ENCODE data around the gene GNA12. TPM values are rescaled to one million over a fixed set of nuclear protein-coding genes. Genes with fewer than 3 reads are reported as not detected.

GNA12 gene
- total and polyA plus RNA-seq, 5 donors from 2014 or later = 5.0 to 29.1 (median 7.9) TPM

GRCh38 chr7:2786607-2787116 lies 57.4 kb downstream of the GNA12 start:
- H3K36me3 Mint-ChIP-seq = peaks cover 41% of the 10 kb centered on the region
- H3K27me3 Mint-ChIP-seq = no peaks in the 10 kb centered on the region
- Histone ChIP-seq H3K27ac (ENCODE audit: insufficient read depth, low read length, poor library complexity, severe bottlenecking) (no peak overlapping the region), H3K4me1 (ENCODE audit: control insufficient read depth, insufficient read depth, low read length, poor library complexity, severe bottlenecking) (no peaks in the 10 kb centered on the region), H3K27me3 (ENCODE audit: control insufficient read depth, insufficient read depth, low read length) (no peaks in the 10 kb centered on the region), H3K9me3 (ENCODE audit: control insufficient read depth in 2 of 2, low read length in 2 of 2) (no peaks in the 10 kb centered on the region), H3K4me3 (ENCODE audit: low read depth, low read length) (no peak overlapping the region), H3K36me3 (ENCODE audit: control insufficient read depth, insufficient read depth, low read length) (peaks cover 8% of the 10 kb centered on the region)
- H3K4me3 Mint-ChIP-seq = no peak overlapping the region
- no peak for ATAC-seq (ENCODE audit: low read depth in 2 of 2)
- DNase-seq = no peak
- peaks cover 12 to 20% (median 14%) of the 10 kb centered on the region in 4 donors for H3K4me1 Mint-ChIP-seq
- peaks cover 0 to 2% (median 0%) of the 10 kb centered on the region in 7 donors for H3K9me3 Mint-ChIP-seq
- no peak overlapping the region for H3K27ac Mint-ChIP-seq

DNA sequence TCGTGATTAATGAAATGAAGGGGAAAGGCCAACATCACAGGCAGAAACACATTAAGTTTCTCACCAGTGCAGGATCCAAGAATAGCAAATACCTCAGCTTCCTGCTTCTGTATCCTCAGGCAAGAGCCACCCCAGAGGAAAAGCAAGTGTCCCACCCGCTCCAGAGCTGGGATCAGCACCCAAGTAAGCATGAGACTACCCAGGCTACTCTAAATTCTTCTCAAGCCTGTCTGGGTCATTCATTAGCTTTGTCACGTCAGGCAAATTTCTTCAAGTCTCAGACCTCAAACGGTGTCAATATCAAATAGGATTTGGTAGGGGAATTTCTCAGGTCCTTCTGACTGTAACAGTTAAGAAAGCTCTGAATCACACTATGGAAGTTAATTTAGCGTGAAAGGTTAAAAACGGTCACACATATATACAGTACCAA lies 59.0 kb downstream of the GNA12 start:
- Mint-ChIP-seq H3K27ac (no peak overlapping the region), H3K4me1 (peaks cover 12 to 22% (median 17%) of the 10 kb centered on the region in 4 donors), H3K36me3 (peaks cover 34% of the 10 kb centered on the region), H3K4me3 (no peak overlapping the region), H3K9me3 (peaks cover 0 to 2% (median 0%) of the 10 kb centered on the region in 7 donors), H3K27me3 (no peaks in the 10 kb centered on the region)
- ATAC-seq (ENCODE audit: low read depth in 2 of 2) = no peak
- Histone ChIP-seq H3K36me3 (ENCODE audit: control insufficient read depth, insufficient read depth, low read length) (peaks cover 4% of the 10 kb centered on the region), H3K4me3 (ENCODE audit: low read depth, low read length) (no peak overlapping the region), H3K27me3 (ENCODE audit: control insufficient read depth, insufficient read depth, low read length) (no peaks in the 10 kb centered on the region), H3K9me3 (ENCODE audit: control insufficient read depth in 2 of 2, low read length in 2 of 2) (no peaks in the 10 kb centered on the region), H3K27ac (ENCODE audit: insufficient read depth, low read length, poor library complexity, severe bottlenecking) (no peak overlapping the region), H3K4me1 (ENCODE audit: control insufficient read depth, insufficient read depth, low read length, poor library complexity, severe bottlenecking) (no peaks in the 10 kb centered on the region)
- no peak for DNase-seq

DNA sequence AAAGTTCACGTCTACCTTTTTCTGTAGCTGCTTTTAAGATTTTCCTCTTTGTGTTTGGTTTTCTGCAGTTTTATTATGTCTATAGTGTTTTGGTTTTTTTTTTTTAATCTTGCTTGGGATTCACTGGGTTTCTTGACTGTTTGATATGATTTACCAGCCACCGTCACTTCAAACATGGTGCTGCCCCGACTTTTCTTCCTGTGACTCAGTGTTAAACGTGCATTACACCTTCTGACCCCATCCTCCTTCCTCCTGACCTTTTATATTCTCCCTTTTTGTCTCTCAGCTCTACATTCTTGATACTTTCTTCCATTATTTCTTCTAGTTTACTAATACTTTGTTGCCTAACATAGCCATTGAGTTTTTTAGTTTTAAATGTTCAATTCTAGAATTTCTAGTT lies 61.5 kb downstream of the GNA12 start:
- Mint-ChIP-seq H3K27ac (peak overlapping the region in 2 of 3 donors; percentile 17 to 53), H3K36me3 (peaks cover 33% of the 10 kb centered on the region), H3K27me3 (no peaks in the 10 kb centered on the region), H3K4me1 (peaks cover 11 to 23% (median 16%) of the 10 kb centered on the region in 4 donors), H3K4me3 (no peak overlapping the region), H3K9me3 (peaks cover 0 to 2% (median 0%) of the 10 kb centered on the region in 7 donors)
- Histone ChIP-seq H3K36me3 (ENCODE audit: control insufficient read depth, insufficient read depth, low read length) (no peaks in the 10 kb centered on the region), H3K4me3 (ENCODE audit: low read depth, low read length) (no peak overlapping the region), H3K9me3 (ENCODE audit: control insufficient read depth in 2 of 2, low read length in 2 of 2) (no peaks in the 10 kb centered on the region), H3K4me1 (ENCODE audit: control insufficient read depth, insufficient read depth, low read length, poor library complexity, severe bottlenecking) (no peaks in the 10 kb centered on the region), H3K27ac (ENCODE audit: insufficient read depth, low read length, poor library complexity, severe bottlenecking) (no peak overlapping the region), H3K27me3 (ENCODE audit: control insufficient read depth, insufficient read depth, low read length) (no peaks in the 10 kb centered on the region)
- peak in 1 of 3 donors; percentile 29 for DNase-seq
- no peak for ATAC-seq (ENCODE audit: low read depth in 2 of 2)

DNA sequence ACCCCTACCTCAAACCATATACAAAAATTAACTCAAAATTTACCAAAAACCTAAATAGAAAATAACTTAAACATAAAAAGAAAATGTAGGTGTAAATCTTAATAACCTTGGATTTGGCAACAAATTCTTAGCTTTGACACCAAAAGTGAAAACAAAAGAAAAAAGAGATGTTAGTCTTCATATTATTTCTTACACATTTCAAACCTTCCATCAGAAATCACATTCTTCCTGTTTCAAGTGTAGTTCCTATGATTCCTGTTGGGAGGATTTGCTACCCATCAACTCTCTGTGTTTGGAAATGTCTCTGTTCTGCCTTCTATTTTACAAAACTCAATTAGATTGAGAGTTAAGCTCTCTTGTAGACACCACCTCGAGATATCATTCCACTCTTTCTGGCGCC lies 62.0 kb downstream of the GNA12 start:
- H3K36me3 ChIP-seq (ENCODE audit: control insufficient read depth, insufficient read depth, low read length) = no peaks in the 10 kb centered on the region
- Mint-ChIP-seq H3K9me3 (peaks cover 0 to 2% (median 0%) of the 10 kb centered on the region in 7 donors), H3K4me1 (peaks cover 11 to 26% (median 16%) of the 10 kb centered on the region in 4 donors), H3K36me3 (peaks cover 33% of the 10 kb centered on the region), H3K27ac (no peak overlapping the region), H3K27me3 (no peaks in the 10 kb centered on the region), H3K4me3 (no peak overlapping the region)
- ATAC-seq (ENCODE audit: low read depth in 2 of 2) = no peak
- no peaks in the 10 kb centered on the region for H3K4me1 ChIP-seq (ENCODE audit: control insufficient read depth, insufficient read depth, low read length, poor library complexity, severe bottlenecking)
- H3K27ac ChIP-seq (ENCODE audit: insufficient read depth, low read length, poor library complexity, severe bottlenecking) = no peak overlapping the region
- no peaks in the 10 kb centered on the region for H3K9me3 ChIP-seq (ENCODE audit: control insufficient read depth in 2 of 2, low read length in 2 of 2)
- no peak overlapping the region for H3K4me3 ChIP-seq (ENCODE audit: low read depth, low read length)
- no peaks in the 10 kb centered on the region for H3K27me3 ChIP-seq (ENCODE audit: control insufficient read depth, insufficient read depth, low read length)
- DNase-seq = no peak

DNA sequence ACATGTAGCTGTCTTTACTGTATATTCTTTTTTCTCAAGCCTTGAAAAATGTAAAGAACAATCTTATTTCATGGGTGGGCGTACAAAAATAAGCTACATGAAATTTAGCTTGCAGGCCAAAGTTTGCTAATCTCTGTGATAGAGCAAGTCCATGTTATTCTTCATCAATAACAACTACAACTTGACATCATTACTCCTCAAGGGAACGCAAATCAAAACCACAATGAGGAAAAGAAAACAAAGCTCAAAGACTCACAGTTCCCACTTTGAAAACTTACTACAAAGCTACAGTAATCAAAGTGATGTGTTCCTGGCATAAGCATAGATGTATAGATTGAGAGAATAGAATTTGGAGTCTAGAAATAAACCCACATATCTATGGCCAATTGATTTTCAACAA lies 62.5 kb downstream of the GNA12 start:
- H3K4me1 Mint-ChIP-seq = peaks cover 11 to 26% (median 16%) of the 10 kb centered on the region in 4 donors
- H3K27ac ChIP-seq (ENCODE audit: insufficient read depth, low read length, poor library complexity, severe bottlenecking) = no peak overlapping the region
- peaks cover 0 to 2% (median 0%) of the 10 kb centered on the region in 7 donors for H3K9me3 Mint-ChIP-seq

GRCh38 chr7:2779051-2779450 lies 65.1 kb downstream of the GNA12 start:
- Mint-ChIP-seq H3K4me3 (no peak overlapping the region), H3K4me1 (peaks cover 11 to 29% (median 13%) of the 10 kb centered on the region in 4 donors), H3K27ac (no peak overlapping the region), H3K36me3 (peaks cover 29% of the 10 kb centered on the region), H3K27me3 (no peaks in the 10 kb centered on the region), H3K9me3 (peaks cover 0 to 2% (median 0%) of the 10 kb centered on the region in 7 donors)
- H3K27me3 ChIP-seq (ENCODE audit: control insufficient read depth, insufficient read depth, low read length) = no peaks in the 10 kb centered on the region
- no peaks in the 10 kb centered on the region for H3K4me1 ChIP-seq (ENCODE audit: control insufficient read depth, insufficient read depth, low read length, poor library complexity, severe bottlenecking)
- no peak overlapping the region for H3K27ac ChIP-seq (ENCODE audit: insufficient read depth, low read length, poor library complexity, severe bottlenecking)
- no peak overlapping the region for H3K4me3 ChIP-seq (ENCODE audit: low read depth, low read length)
- H3K9me3 ChIP-seq (ENCODE audit: control insufficient read depth in 2 of 2, low read length in 2 of 2) = no peaks in the 10 kb centered on the region
- no peak for ATAC-seq (ENCODE audit: low read depth in 2 of 2)
- DNase-seq = no peak
- no peaks in the 10 kb centered on the region for H3K36me3 ChIP-seq (ENCODE audit: control insufficient read depth, insufficient read depth, low read length)

More for the DNA sequence above, 62.5 kb downstream of the GNA12 start:
- ATAC-seq (ENCODE audit: low read depth in 2 of 2) (no peak), DNase-seq (no peak)
- H3K27ac Mint-ChIP-seq = no peak overlapping the region
- Histone ChIP-seq H3K36me3 (ENCODE audit: control insufficient read depth, insufficient read depth, low read length) (no peaks in the 10 kb centered on the region), H3K4me1 (ENCODE audit: control insufficient read depth, insufficient read depth, low read length, poor library complexity, severe bottlenecking) (no peaks in the 10 kb centered on the region), H3K9me3 (ENCODE audit: control insufficient read depth in 2 of 2, low read length in 2 of 2) (no peaks in the 10 kb centered on the region), H3K4me3 (ENCODE audit: low read depth, low read length) (no peak overlapping the region), H3K27me3 (ENCODE audit: control insufficient read depth, insufficient read depth, low read length) (no peaks in the 10 kb centered on the region)
- no peak overlapping the region for H3K4me3 Mint-ChIP-seq
- H3K36me3 Mint-ChIP-seq = peaks cover 34% of the 10 kb centered on the region
- no peaks in the 10 kb centered on the region for H3K27me3 Mint-ChIP-seq

GRCh38 chr7:2777898-2778535 lies 66.1 kb downstream of the GNA12 start:
- Mint-ChIP-seq H3K9me3 (peaks cover 0 to 2% (median 0%) of the 10 kb centered on the region in 7 donors), H3K4me3 (no peak overlapping the region), H3K27me3 (no peaks in the 10 kb centered on the region), H3K36me3 (peaks cover 29% of the 10 kb centered on the region), H3K27ac (no peak overlapping the region), H3K4me1 (peaks cover 8 to 32% (median 14%) of the 10 kb centered on the region in 4 donors)
- Histone ChIP-seq H3K9me3 (ENCODE audit: control insufficient read depth in 2 of 2, low read length in 2 of 2) (no peaks in the 10 kb centered on the region), H3K27me3 (ENCODE audit: control insufficient read depth, insufficient read depth, low read length) (no peaks in the 10 kb centered on the region), H3K4me1 (ENCODE audit: control insufficient read depth, insufficient read depth, low read length, poor library complexity, severe bottlenecking) (no peaks in the 10 kb centered on the region), H3K4me3 (ENCODE audit: low read depth, low read length) (no peak overlapping the region), H3K27ac (ENCODE audit: insufficient read depth, low read length, poor library complexity, severe bottlenecking) (no peak overlapping the region), H3K36me3 (ENCODE audit: control insufficient read depth, insufficient read depth, low read length) (no peaks in the 10 kb centered on the region)
- no peak for ATAC-seq (ENCODE audit: low read depth in 2 of 2)
- no peak for DNase-seq

GRCh38 chr7:2776401-2776800 lies 67.7 kb downstream of the GNA12 start:
- no peak overlapping the region for H3K27ac ChIP-seq (ENCODE audit: insufficient read depth, low read length, poor library complexity, severe bottlenecking)
- Mint-ChIP-seq H3K9me3 (peaks cover 0 to 1% (median 0%) of the 10 kb centered on the region in 7 donors), H3K4me3 (no peak overlapping the region), H3K4me1 (peaks cover 3 to 26% (median 10%) of the 10 kb centered on the region in 4 donors), H3K27ac (no peak overlapping the region), H3K27me3 (no peaks in the 10 kb centered on the region), H3K36me3 (peaks cover 34% of the 10 kb centered on the region)
- no peaks in the 10 kb centered on the region for H3K36me3 ChIP-seq (ENCODE audit: control insufficient read depth, insufficient read depth, low read length)
- ATAC-seq (ENCODE audit: low read depth in 2 of 2) (no peak), DNase-seq (no peak)
- H3K4me3 ChIP-seq (ENCODE audit: low read depth, low read length) = no peak overlapping the region
- no peaks in the 10 kb centered on the region for H3K4me1 ChIP-seq (ENCODE audit: control insufficient read depth, insufficient read depth, low read length, poor library complexity, severe bottlenecking)
- no peaks in the 10 kb centered on the region for H3K9me3 ChIP-seq (ENCODE audit: control insufficient read depth in 2 of 2, low read length in 2 of 2)
- H3K27me3 ChIP-seq (ENCODE audit: control insufficient read depth, insufficient read depth, low read length) = no peaks in the 10 kb centered on the region
